Adrenal gland (tissue), 12 donors: ENCODE measurements around the gene AGAP3. TPM values are rescaled to one million over a fixed set of nuclear protein-coding genes. Genes with fewer than 3 reads are reported as not detected.

Experiments
- DNase-seq, 7 donors: peaks; one replicate each; pipeline ENCODE4 v3.0.0-alpha.2; 2019 to 2020
- H3K27ac ChIP-seq, 5 donors: fragments of 200-600 bp; sonication (generic) in 4 of 5; 1 replicate in 3 of 5; 2 replicates in 2 of 5; pipeline versions ENCODE4 v1.5.1 to v1.8.0; 2016 to 2020; ENCODE audit warnings: mild to moderate bottlenecking in 1 of 5
- H3K27me3 ChIP-seq: fragments of 200-600 bp; 2 replicates; pipeline ENCODE4 v1.8.0; 2021
- H3K36me3 ChIP-seq, 2 donors: fragments of 200-600 bp; replicated peaks in 1 of 2; 1 replicate in 1 of 2; 2 replicates in 1 of 2; pipeline versions ENCODE4 v1.5.1 to v1.8.0; 2018 to 2022
- H3K4me1 ChIP-seq, 2 donors: fragments of 200-600 bp; replicated peaks in 1 of 2; 1 replicate in 1 of 2; 2 replicates in 1 of 2; pipeline versions ENCODE4 v1.5.1 to v1.8.0; 2018 to 2021
- H3K4me3 ChIP-seq, 4 donors: fragments of 200-600 bp; sonication (generic) in 3 of 4; one replicate each; pipeline ENCODE4 v1.5.1; 2016 to 2018
- H3K9me3 ChIP-seq, 3 donors: fragments of 200-600 bp; sonication (generic) in 1 of 3; replicated peaks in 1 of 3; 1 replicate in 2 of 3; 2 replicates in 1 of 3; pipeline versions ENCODE4 v1.5.1 to v1.8.0; 2016 to 2021
- POLR2A ChIP-seq, 2 donors: fragments of 450-650 bp; IDR thresholded peaks; one replicate each; pipeline ENCODE4 v1.6.1; 2017; ENCODE audit warnings: antibody characterized with exemption in 2 of 2, mild to moderate bottlenecking in 2 of 2, moderate library complexity in 1 of 2
- WGBS, 4 donors: extraction: QIAGEN DNeasy Blood & Tissue Kit in 2 of 4; methylation state at CpG; one replicate each; pipeline versions ENCODE4 v1.1.5 to v1.1.7; 2013 to 2017; 5-methylcytosine and 5-hydroxymethylcytosine counted together
- intact Hi-C, 2 donors: fragments of 100-400 bp; cut with DNase I; formaldehyde crosslinking; loops; one replicate each; pipeline versions ENCODE4 v1.14.1 to v1.15.0; 2022 to 2023
- polyA plus RNA-seq, 3 donors: library from polyadenylated mRNA; stranded (reverse); fragments of 200-250 nt in 2 of 3; fragments of 350-450 nt in 1 of 3; fragmentation: Illumina TruSeq in 1 of 3; extraction: RNeasy Lipid Tissue Mini Kit (QIAGEN cat#74804) in 1 of 3; gene quantifications; one replicate each; pipeline ENCODE4 v1.2.3, GENCODE V29; 2013 to 2014
- total RNA-seq, 9 donors: library from RNA; depleted of rRNA in 4 of 9; stranded (reverse); fragments of >200 nt in 4 of 9; fragments of 120-200 nt in 1 of 9; fragmentation: NEBNext Ultra II Directional in 1 of 9; extraction: Animal tissue kit (Norgen Biotek cat#: 25700) in 1 of 9; gene quantifications; one replicate each; pipeline versions ENCODE4 v1.1.0 to v1.2.4, GENCODE V29; 2013 to 2023
- TF ChIP-seq, protein P1 (sequence below), 6 experiments: fragments of 450-650 bp in 4 of 6; fragments of 200-600 bp in 2 of 6; sonication (generic) in 1 of 6; IDR thresholded peaks; 1 replicate in 5 of 6; 2 replicates in 1 of 6; pipeline versions ENCODE4 v1.5.1 to v1.8.0; 2016 to 2021; ENCODE audit warnings: antibody characterized with exemption in 6 of 6, mild to moderate bottlenecking in 2 of 6, moderate library complexity in 1 of 6
- donor health status: healthy with polysubstance abuse.
- donor health status: Bipolar disorder and iron deficiency.
- donor health status: DM: yes; HTN: yes; CAD: no.
- donor health status: DM: no; HTN: no; CAD: no.
- donor health status: DM: no; HTN: no; CAD: no.
- donor health status: DM: yes; HTN: yes; CAD: no.

Gene AGAP3
- total and polyA plus RNA-seq, 12 donors: 17.2 to 236 (median 50.9) TPM

DNA sequence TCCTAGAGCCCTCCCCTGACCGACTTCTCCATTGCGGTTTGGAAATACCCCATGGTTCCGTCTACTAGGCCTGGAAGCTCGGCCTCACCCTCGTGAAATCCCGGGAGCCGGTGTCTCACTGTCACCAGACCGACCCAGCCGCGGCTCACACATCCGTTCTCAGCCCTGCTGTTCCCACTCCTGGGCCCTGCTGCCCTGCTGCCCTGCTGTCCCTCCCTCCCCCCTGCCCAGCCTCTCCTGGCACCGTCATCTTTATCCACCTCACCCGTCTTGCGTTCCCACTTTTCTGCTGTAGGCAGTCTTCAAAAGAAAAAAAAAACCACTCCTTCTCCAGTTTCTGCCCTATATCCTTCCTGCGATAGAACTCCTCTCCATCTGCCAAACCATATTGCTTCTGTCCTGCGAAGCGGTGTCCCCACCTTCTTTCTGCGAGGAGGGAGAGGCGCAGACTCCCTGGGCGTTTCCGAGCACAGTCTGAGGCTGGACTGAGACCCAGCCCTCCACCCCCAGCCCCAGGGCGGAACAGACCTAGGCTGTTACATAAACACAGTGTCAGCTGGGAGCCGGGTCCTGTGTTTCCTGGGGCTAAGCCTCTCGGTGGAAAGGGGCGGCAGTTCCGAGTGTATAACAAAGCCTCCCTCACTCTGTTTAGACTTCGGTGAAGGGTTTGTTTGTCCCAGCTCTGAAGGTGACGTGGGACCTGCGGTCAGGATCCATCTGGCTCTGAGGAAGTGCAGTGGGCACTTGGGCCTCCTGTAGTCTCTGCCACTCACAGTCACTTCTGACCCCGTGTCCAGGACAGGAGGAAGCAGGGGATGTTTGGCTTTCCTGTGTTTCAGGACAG, 2.8 kb downstream of the AGAP3 start:
- H3K27me3 ChIP-seq: no peaks in the 10 kb centered on the region
- H3K4me1 ChIP-seq: peaks cover 21 to 54% of the 10 kb centered on the region in 2 donors
- WGBS, 4 donors: 31 to 64% (median 55%) methylated on average over 27 to 30 of the region's 30 CpGs
- peak overlapping the region in 1 of 4 donors; percentile 85 for H3K4me3 ChIP-seq
- TF ChIP-seq, protein P1, sequence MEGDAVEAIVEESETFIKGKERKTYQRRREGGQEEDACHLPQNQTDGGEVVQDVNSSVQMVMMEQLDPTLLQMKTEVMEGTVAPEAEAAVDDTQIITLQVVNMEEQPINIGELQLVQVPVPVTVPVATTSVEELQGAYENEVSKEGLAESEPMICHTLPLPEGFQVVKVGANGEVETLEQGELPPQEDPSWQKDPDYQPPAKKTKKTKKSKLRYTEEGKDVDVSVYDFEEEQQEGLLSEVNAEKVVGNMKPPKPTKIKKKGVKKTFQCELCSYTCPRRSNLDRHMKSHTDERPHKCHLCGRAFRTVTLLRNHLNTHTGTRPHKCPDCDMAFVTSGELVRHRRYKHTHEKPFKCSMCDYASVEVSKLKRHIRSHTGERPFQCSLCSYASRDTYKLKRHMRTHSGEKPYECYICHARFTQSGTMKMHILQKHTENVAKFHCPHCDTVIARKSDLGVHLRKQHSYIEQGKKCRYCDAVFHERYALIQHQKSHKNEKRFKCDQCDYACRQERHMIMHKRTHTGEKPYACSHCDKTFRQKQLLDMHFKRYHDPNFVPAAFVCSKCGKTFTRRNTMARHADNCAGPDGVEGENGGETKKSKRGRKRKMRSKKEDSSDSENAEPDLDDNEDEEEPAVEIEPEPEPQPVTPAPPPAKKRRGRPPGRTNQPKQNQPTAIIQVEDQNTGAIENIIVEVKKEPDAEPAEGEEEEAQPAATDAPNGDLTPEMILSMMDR (IDR thresholded peaks at IDR 0.05): no peak
- TF ChIP-seq POLR2A (IDR thresholded peaks at IDR 0.05): peak; percentile 30 to 35
- H3K27ac ChIP-seq: peak overlapping the region; percentile 23 to 94 (median 76)
- intact Hi-C loops: no loop called here
- DNase-seq: peak; percentile 56 to 90 (median 69)
- no peaks in the 10 kb centered on the region for H3K9me3 ChIP-seq
- no peaks in the 10 kb centered on the region for H3K36me3 ChIP-seq

DNA sequence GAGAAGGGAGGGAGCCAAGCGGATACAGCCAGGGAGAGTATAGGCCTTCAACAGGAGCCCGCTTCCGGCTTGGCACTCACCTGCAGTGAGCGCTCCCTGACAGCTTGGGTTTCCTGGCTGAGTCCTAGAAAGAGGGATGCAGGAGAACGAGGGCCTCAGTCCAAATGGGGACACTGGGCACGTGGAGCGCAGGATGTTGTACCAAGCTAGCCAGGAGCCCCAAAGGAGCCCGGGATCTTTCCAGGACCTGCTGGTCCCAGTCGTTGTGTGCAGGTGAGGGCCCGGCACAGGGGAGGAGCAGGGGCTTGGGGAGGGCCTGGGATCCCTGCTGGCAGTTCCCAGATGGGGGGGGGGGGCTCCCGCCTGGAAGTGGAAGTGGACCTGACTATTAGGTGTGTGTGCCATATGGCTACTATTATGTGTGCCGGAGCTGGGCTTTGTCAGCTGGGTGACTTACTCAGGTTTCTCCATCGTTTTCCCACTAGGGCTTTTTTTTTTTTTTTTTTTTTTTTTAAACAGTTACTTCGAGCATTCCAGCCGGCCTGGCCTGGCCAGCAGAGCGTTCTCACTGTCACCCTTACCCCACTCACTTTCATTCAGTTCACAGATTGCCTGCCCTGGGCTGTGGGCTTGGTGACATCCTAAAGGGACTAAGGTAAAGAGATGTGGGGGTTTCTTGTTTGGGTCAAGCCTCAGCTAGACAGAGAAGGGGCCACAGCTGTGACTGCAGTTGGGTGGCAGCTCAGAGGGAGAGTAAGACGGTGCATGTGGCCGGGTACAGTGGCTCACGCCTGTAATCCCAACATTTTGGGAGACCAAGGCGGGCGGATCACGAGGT, 3.8 kb downstream of the AGAP3 start:
- intact Hi-C loops: no loop called here
- no peaks in the 10 kb centered on the region for H3K27me3 ChIP-seq
- H3K4me1 ChIP-seq: peaks cover 21 to 50% of the 10 kb centered on the region in 2 donors
- TF ChIP-seq, protein P1 (IDR thresholded peaks at IDR 0.05): no peak
- no peak for TF ChIP-seq POLR2A (IDR thresholded peaks at IDR 0.05)
- peak overlapping the region; percentile 23 to 94 (median 76) for H3K27ac ChIP-seq
- 74 to 80% (median 80%) methylated on average over 17 to 22 of the region's 22 CpGs for WGBS, 4 donors
- no peaks in the 10 kb centered on the region for H3K36me3 ChIP-seq
- peak in 1 of 7 donors; percentile 23 for DNase-seq
- no peaks in the 10 kb centered on the region for H3K9me3 ChIP-seq
- peak overlapping the region in 1 of 4 donors; percentile 85 for H3K4me3 ChIP-seq

DNA sequence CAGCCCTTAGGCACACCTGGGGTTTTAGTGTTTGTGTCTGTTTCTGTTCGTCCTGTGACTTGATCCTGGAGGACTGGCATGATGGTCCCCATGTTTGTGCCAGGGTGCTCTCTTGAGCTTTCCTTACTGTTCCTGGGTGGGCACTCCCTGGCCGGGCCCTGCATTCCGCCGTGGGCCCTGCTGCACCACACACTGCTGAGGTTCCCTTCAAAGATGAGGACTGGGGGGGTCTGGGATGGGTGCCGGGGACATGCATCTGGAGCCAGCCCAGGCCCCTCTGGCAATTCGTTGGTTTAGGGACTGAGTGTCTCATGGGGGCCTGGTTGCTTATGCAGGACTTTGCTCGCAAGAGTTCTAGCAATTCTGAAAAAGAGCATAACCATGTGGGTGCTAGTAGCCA, 4.7 kb downstream of the AGAP3 start:
- Histone ChIP-seq H3K9me3 (no peaks in the 10 kb centered on the region), H3K27ac (no peak overlapping the region), H3K4me3 (no peak overlapping the region), H3K4me1 (peaks cover 16 to 42% of the 10 kb centered on the region in 2 donors), H3K27me3 (no peaks in the 10 kb centered on the region), H3K36me3 (no peaks in the 10 kb centered on the region)
- 87 to 94% (median 89%) methylated on average over 4 to 7 of the region's 7 CpGs for WGBS, 4 donors
- TF ChIP-seq, protein P1 (IDR thresholded peaks at IDR 0.05): no peak
- no peak for TF ChIP-seq POLR2A (IDR thresholded peaks at IDR 0.05)
- intact Hi-C loops: no loop called here
- no peak for DNase-seq

DNA sequence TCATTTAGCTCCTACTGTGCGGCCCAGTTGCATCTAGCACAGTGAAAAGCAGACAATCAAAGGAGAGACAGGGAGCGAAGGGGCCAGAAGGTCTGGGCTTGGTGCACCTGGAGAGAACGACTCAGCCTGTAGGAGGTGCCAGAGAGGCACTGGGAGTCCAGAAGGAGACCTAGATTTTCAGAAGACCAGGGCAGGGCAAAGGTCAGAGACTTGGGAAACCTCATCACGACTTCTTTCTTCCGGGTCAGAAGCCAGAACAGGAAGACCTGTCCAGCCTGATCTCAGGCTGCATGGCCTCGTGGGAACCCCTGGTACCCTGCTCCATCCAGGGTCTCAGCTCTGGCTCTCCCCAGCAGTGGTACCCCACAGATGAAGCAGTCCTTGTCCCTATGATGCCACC, 5.2 kb downstream of the AGAP3 start:
- Histone ChIP-seq H3K36me3 (no peaks in the 10 kb centered on the region), H3K27me3 (no peaks in the 10 kb centered on the region), H3K9me3 (no peaks in the 10 kb centered on the region), H3K4me1 (peaks cover 16 to 42% of the 10 kb centered on the region in 2 donors), H3K27ac (no peak overlapping the region), H3K4me3 (no peak overlapping the region)
- no peak for TF ChIP-seq POLR2A (IDR thresholded peaks at IDR 0.05)
- TF ChIP-seq, protein P1 (IDR thresholded peaks at IDR 0.05): peak in 4 of 6 experiments; percentile 13 to 34 (median 31)
- WGBS, 4 donors: 52 to 62% (median 55%) methylated on average over 5 to 6 of the region's 6 CpGs
- intact Hi-C loops: no loop called here
- peak in 3 of 7 donors; percentile 19 to 40 (median 36) for DNase-seq
